SKM-1 treated with dmso at 0.1 percent for 144 hours (cell line): ENCODE data around the gene MYL5.
"Not testable (repeated sequence)": the region's sequence is repeated elsewhere in the genome, so short reads cannot be mapped to it uniquely, and the experiment has no call there.

ENCODE experiments used
- DNase-seq: peaks from one replicate; lab custom pipeline; 2025; ENCODE audit not compliant: unreplicated experiment; lab: John Stamatoyannopoulos, UW

Gene MYL5

GRCh38 chr4:674172-675035 is at the start of gene MYL5, which contains the start of gene ATP5ME:
Gene MYL5 (plus strand): TSS chr4:674542. CDS start chr4:678027, 3,485 bp downstream.
Gene ATP5ME (minus strand): TSS chr4:674276. CDS start chr4:674247, 29 bp downstream.
- DNase-seq: peak; percentile 98

- DNase-seq: no peak
Measured at GRCh38 chr4:624705-625590, 49.4 kb upstream of the MYL5 start, which contains the start of gene PDE6B. Gene PDE6B (plus strand): TSS chr4:625573. CDS start chr4:625627, 54 bp downstream.

GRCh38 chr4:625631-626161 is 48.6 kb upstream of the MYL5 start:
- DNase-seq: no peak

- no peak for DNase-seq
Measured at GRCh38 chr4:626201-627091, 47.9 kb upstream of the MYL5 start.

- DNase-seq: no peak
Measured at GRCh38 chr4:627347-628125, 46.8 kb upstream of the MYL5 start.

- no peak for DNase-seq
Measured at GRCh38 chr4:628311-628741, 46.0 kb upstream of the MYL5 start.

GRCh38 chr4:628821-629635 is 45.3 kb upstream of the MYL5 start:
- DNase-seq: no peak

- no peak for DNase-seq
Measured at GRCh38 chr4:629636-629914, 44.8 kb upstream of the MYL5 start.

GRCh38 chr4:629915-630641 is 44.3 kb upstream of the MYL5 start:
- no peak for DNase-seq

- no peak for DNase-seq
Measured at GRCh38 chr4:630656-631055, 43.7 kb upstream of the MYL5 start.

GRCh38 chr4:632196-632790 is 42.0 kb upstream of the MYL5 start:
- DNase-seq: no peak

GRCh38 chr4:632926-633325 is 41.4 kb upstream of the MYL5 start:
- DNase-seq: no peak

- DNase-seq: no peak
Measured at GRCh38 chr4:633406-633805, 40.9 kb upstream of the MYL5 start.

GRCh38 chr4:633976-634598 is 40.3 kb upstream of the MYL5 start:
- DNase-seq: no peak

- no peak for DNase-seq
Measured at GRCh38 chr4:634599-634985, 39.8 kb upstream of the MYL5 start.

- not testable (repeated sequence) for DNase-seq
Measured at GRCh38 chr4:635066-635835, 39.1 kb upstream of the MYL5 start.
